ENCODE data around the gene FTH1.

FTH1 gene

GRCh38 chr11:62000539-62001446 is 33.4 kb upstream of the FTH1 start:
- ChIA-PET CTCF (no interaction called here), POLR2A (no interaction called here)
- no peak for DNase-seq (ENCODE audit: extremely low spot score)
- TF ChIP-seq CTBP1 (IDR thresholded peaks at IDR 0.05; ENCODE audit: borderline replicate concordance) (no peak), TARDBP (IDR thresholded peaks at IDR 0.05) (no peak), LEF1 (IDR thresholded peaks at IDR 0.05; ENCODE audit: borderline replicate concordance) (no peak), FOXA1 (IDR thresholded peaks at IDR 0.05) (no peak), HDGF (IDR thresholded peaks at IDR 0.05; ENCODE audit: borderline replicate concordance) (no peak), BHLHE40 (IDR thresholded peaks at IDR 0.05; ENCODE audit: borderline replicate concordance) (no peak), SP1 (IDR thresholded peaks at IDR 0.05) (no peak), ARNT (IDR thresholded peaks at IDR 0.05) (no peak), FOXK2 (IDR thresholded peaks at IDR 0.05) (no peak), ZNF384 (IDR thresholded peaks at IDR 0.05) (no peak), NFRKB (IDR thresholded peaks at IDR 0.05) (no peak), L3MBTL2 (conservative IDR thresholded peaks at IDR 0.05) (no peak), ELF4 (IDR thresholded peaks at IDR 0.05) (no peak)

GRCh38 chr11:61999141-61999975 is 31.9 kb upstream of the FTH1 start:
- no peak for TF ChIP-seq NFRKB (IDR thresholded peaks at IDR 0.05)
- TF ChIP-seq CTBP1 (IDR thresholded peaks at IDR 0.05; ENCODE audit: borderline replicate concordance): no peak
- no peak for TF ChIP-seq SUZ12 (IDR thresholded peaks at IDR 0.05)
- TF ChIP-seq FOXA1 (IDR thresholded peaks at IDR 0.05): no peak
- TF ChIP-seq ARNT (IDR thresholded peaks at IDR 0.05): no peak
- no peak for TF ChIP-seq FOXM1 (IDR thresholded peaks at IDR 0.05; ENCODE audit: borderline replicate concordance)
- no peak for TF ChIP-seq ZNF384 (IDR thresholded peaks at IDR 0.05)
- CTCF ChIA-PET: interaction anchor here (0.9 kb wide), 1 partner anchor 100 kb away, joined by 3 read pairs; no protein-coding TSS in a partner anchor
- POLR2A ChIA-PET: no interaction called here
- no peak for DNase-seq (ENCODE audit: extremely low spot score)

DNA sequence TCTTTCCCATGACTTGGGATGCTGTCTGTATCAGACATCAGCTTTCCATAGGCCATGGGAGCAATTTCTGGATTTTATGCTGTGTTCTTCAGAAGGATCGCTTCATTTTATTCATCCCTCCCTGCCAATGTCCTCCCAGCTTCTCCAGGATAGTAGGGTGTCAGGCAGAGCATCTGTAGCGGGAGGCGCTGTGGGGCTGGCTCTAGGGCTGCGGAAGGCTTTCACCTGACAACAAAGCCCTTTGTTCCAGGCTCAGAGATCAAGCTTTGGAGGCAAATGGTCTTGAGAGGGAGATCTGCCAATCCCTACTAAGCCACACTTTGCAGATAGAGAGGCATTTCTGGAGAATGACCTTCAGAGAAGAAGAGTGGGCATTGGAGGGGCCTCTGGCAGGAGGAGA is 29.5 kb upstream of the FTH1 start:
- POLR2A ChIA-PET: no interaction called here
- CTCF ChIA-PET: no interaction called here
- TF ChIP-seq ZNF384 (IDR thresholded peaks at IDR 0.05): no peak
- DNase-seq (ENCODE audit: extremely low spot score): no peak

DNA sequence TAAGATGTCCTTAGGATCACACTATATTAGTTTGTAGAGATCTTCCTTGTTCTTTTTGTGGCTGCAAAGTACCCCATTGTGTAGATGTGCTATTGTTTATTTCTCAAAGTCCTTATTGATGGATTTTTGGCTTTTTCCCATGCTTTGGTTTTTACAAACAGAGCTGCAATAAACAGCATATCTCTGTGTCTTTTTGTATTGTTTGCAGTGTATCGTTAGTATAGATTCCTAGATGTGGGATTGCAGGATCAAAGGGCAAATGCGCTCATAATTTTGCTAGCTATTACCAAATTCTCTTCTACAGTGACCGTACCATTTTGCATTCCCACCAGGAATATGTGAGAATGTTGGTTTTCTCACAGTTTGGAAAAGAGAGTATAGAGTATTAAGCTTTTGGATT is 27.5 kb upstream of the FTH1 start:
- no peak for TF ChIP-seq BHLHE40 (IDR thresholded peaks at IDR 0.05; ENCODE audit: borderline replicate concordance)
- no peak for TF ChIP-seq SP1 (IDR thresholded peaks at IDR 0.05)
- TF ChIP-seq ELF4 (IDR thresholded peaks at IDR 0.05): no peak
- TF ChIP-seq FOXM1 (IDR thresholded peaks at IDR 0.05; ENCODE audit: borderline replicate concordance): no peak
- TF ChIP-seq FOXK2 (IDR thresholded peaks at IDR 0.05): no peak
- ChIA-PET POLR2A (interaction anchor here (1.0 kb wide), 1 partner anchor 27 kb away, joined by 4 read pairs; the partner anchor contains the start of gene FTH1), CTCF (no interaction called here)
- no peak for DNase-seq (ENCODE audit: extremely low spot score)

GRCh38 chr11:61985869-61986268 is 18.4 kb upstream of the FTH1 start:
- TF ChIP-seq SUZ12 (IDR thresholded peaks at IDR 0.05) (no peak), ARNT (IDR thresholded peaks at IDR 0.05) (no peak), ELF4 (IDR thresholded peaks at IDR 0.05) (no peak), HDGF (IDR thresholded peaks at IDR 0.05; ENCODE audit: borderline replicate concordance) (no peak), FOXM1 (IDR thresholded peaks at IDR 0.05; ENCODE audit: borderline replicate concordance) (no peak), FOXK2 (IDR thresholded peaks at IDR 0.05) (no peak), LEF1 (IDR thresholded peaks at IDR 0.05; ENCODE audit: borderline replicate concordance) (no peak), ZNF384 (IDR thresholded peaks at IDR 0.05) (no peak), CTBP1 (IDR thresholded peaks at IDR 0.05; ENCODE audit: borderline replicate concordance) (no peak), NFRKB (IDR thresholded peaks at IDR 0.05) (no peak), FOXA1 (IDR thresholded peaks at IDR 0.05) (no peak), BHLHE40 (IDR thresholded peaks at IDR 0.05; ENCODE audit: borderline replicate concordance) (no peak), SP1 (IDR thresholded peaks at IDR 0.05) (no peak), L3MBTL2 (conservative IDR thresholded peaks at IDR 0.05) (no peak), TARDBP (IDR thresholded peaks at IDR 0.05) (no peak), PKNOX1 (IDR thresholded peaks at IDR 0.05) (no peak)
- CTCF ChIA-PET: no interaction called here
- no peak for DNase-seq (ENCODE audit: extremely low spot score)
- POLR2A ChIA-PET: interaction anchor here (2.3 kb wide), 1 partner anchor 18 kb away, joined by 8 read pairs; the partner anchor contains the start of gene FTH1

- DNase-seq (ENCODE audit: extremely low spot score): no peak
- CTCF ChIA-PET: interaction anchor here (0.6 kb wide), 1 partner anchor 34 kb away, joined by 3 read pairs; no protein-coding TSS in a partner anchor
- POLR2A ChIA-PET: no interaction called here
- TF ChIP-seq HDGF (IDR thresholded peaks at IDR 0.05; ENCODE audit: borderline replicate concordance): no peak
- TF ChIP-seq CTBP1 (IDR thresholded peaks at IDR 0.05; ENCODE audit: borderline replicate concordance): no peak
- TF ChIP-seq PKNOX1 (IDR thresholded peaks at IDR 0.05): no peak
- no peak for TF ChIP-seq BHLHE40 (IDR thresholded peaks at IDR 0.05; ENCODE audit: borderline replicate concordance)
- no peak for TF ChIP-seq ZNF384 (IDR thresholded peaks at IDR 0.05)
- no peak for TF ChIP-seq TARDBP (IDR thresholded peaks at IDR 0.05)
- TF ChIP-seq NFRKB (IDR thresholded peaks at IDR 0.05): no peak
- TF ChIP-seq SUZ12 (IDR thresholded peaks at IDR 0.05): no peak
- no peak for TF ChIP-seq FOXK2 (IDR thresholded peaks at IDR 0.05)
- no peak for TF ChIP-seq LEF1 (IDR thresholded peaks at IDR 0.05; ENCODE audit: borderline replicate concordance)
- TF ChIP-seq ARNT (IDR thresholded peaks at IDR 0.05): no peak
- TF ChIP-seq FOXM1 (IDR thresholded peaks at IDR 0.05; ENCODE audit: borderline replicate concordance): no peak
- no peak for TF ChIP-seq SP1 (IDR thresholded peaks at IDR 0.05)
- no peak for TF ChIP-seq L3MBTL2 (conservative IDR thresholded peaks at IDR 0.05)
- TF ChIP-seq FOXA1 (IDR thresholded peaks at IDR 0.05): no peak
These were observed 16.0 kb upstream of the FTH1 start for GRCh38 chr11:61983419-61983818.

Data from HEK293T (cell line).